HG03060 (cell line): ENCODE measurements around the gene LY6G6D.

Experiments used
- ATAC-seq: cut with Tn5 transposase; IDR thresholded peaks from one replicate; pipeline ENCODE4 v1.9.1; 2021; ENCODE audit warnings: low read depth, moderate number of reproducible peaks; ENCODE audit not compliant: unreplicated experiment

The LY6G6D gene

GRCh38 chr6:31761343-31761742 lies 46.2 kb downstream of the LY6G6D start:
- no peak for ATAC-seq

- no peak for ATAC-seq
These were observed 47.2 kb downstream of the LY6G6D start, which contains the start of gene SAPCD1 for GRCh38 chr6:31762356-31762755. SAPCD1 (plus strand) TSS chr6:31762656; CDS start chr6:31763055, 399 bp downstream.

GRCh38 chr6:31762878-31763618 lies 47.9 kb downstream of the LY6G6D start:
- ATAC-seq, result no peak

DNA sequence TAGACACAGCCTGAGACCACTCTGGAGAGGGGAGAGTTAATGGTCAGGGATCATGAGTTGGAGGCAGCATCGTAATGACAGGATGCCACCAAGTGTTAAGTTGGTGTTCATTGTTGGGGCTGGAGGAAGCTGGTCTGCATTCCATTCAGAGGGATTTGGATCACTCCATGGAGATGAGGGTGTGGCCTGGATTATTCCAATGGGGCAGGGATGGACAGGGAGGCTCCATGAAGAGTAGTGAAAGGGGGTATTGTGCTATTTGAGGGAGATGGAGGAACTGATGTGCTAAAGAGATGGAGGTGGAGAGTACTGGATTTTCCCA lies 48.4 kb downstream of the LY6G6D start:
- no peak for ATAC-seq

DNA sequence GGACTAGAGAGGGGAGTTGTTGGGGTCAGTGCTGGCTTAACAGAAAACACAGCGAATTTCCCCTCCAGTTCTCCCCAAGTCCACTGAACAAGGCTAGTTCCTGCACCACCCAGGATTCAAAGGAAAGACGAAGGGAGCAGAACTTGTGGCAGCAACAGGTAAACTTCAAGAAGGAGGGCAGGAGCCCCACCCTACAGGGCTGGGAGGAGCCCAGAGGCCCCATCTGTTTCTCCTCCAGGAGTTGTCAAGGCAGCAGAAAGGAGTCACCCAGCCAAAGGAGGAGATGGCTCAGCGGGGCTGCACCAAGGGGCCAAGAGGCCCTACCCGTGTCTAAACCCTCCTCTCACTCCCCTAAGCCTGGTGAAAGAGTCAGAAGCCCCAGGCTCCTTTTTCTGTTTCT lies 49.0 kb downstream of the LY6G6D start:
- no peak for ATAC-seq

DNA sequence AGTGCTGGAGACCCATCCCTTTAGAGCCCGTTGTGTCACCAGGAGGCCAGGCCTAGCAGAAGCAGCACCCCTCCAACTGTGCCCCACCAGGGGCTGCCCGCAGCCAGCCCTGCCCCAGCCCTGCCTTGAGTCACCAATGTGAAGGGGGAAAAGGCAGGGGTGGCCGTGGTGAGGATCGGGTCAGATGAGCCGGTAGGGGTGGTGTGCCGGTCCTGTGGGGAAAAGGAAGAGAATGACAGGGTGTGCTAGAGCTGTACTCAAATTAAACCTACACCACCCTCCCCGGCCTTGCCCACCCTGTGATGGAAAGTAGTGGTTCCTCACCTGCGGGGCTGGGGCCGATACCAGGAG lies 50.4 kb downstream of the LY6G6D start:
- ATAC-seq, result no peak

DNA sequence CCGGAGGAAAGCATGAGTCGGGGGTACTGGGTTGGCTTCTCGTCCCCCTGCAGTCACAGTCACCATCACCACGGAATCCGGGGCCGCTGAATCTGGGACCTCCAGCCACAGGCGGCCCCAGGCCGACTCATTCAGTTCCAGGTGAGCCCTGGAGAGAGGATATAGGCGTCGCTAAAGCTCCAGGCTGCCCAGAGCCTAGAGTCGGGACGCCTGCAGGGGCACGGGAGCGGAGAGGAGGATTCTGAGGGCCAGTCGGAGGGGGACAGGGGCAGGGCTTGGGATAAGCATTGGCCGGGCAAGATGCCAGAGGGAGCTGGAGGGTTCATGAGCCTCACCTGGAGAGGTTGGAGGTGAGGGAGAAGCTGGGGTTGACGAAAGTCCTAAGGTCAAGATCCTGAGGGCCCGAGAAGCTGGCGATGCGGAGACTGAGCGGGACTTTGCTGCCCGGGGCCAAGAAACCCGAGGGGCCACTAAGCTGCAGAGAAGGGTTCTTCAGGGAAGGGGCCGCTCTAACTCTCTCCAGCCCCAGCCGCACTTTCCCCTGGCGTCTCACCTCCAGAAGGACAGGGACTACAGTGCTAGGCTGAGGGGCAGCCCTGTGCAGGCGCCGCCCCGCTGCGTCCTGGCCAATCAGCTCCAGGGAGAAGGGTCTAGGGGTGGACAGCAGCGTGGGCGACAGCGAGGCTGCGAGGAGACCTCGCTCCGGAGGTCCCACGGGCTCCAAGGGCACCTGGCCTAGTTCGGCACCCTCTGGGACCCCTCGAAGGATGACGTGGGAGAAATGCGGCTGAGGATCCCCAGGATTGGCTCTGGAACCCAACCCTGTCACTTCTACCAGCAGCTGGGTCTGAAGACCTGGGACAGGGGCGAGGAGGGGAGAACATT lies 51.0 kb downstream of the LY6G6D start:
- no peak for ATAC-seq

DNA sequence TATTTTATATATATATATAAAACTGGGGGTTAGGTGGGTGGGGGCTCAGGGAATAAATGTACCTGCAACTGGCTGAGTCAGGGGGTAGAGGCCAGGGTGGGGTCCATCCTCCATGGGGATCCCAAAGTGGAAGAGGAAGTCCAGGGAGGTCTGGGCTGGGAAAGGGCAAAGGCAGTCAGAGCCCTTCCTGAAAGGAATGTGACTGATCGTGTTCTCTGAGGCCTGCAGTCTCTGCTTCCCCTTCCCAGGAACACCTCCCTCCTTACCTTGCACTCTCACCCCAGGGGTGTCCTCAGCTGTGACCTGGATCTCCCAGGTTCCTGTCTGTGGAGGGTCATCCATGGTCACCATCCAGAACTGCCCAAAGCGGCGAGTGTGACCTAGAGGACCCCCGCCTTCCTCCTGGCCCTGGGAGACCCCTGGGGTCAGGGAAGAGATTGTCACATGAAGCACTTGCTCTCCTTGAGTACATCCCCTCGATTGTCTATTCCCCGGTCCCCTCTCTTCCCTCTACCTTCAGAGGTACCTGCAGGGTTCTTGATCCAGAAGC lies 52.0 kb downstream of the LY6G6D start:
- no peak for ATAC-seq
